Ishikawa (cell line): ENCODE data around the gene TBC1D22A.

ENCODE experiments used
- CEBPB ChIP-seq: IDR thresholded peaks from 2 replicates; pipeline ENCODE4 v1.6.1; 2012
- CREB1 ChIP-seq: IDR thresholded peaks from 2 replicates; pipeline ENCODE4 v1.6.1; 2012; ENCODE audit warnings: low read depth
- EGR1 ChIP-seq: IDR thresholded peaks from 2 replicates; pipeline ENCODE4 v1.6.1; 2012
- EP300 ChIP-seq: IDR thresholded peaks from 2 replicates; pipeline ENCODE4 v1.6.1; 2012; ENCODE audit warnings: borderline replicate concordance
- FOXM1 ChIP-seq: IDR thresholded peaks from 2 replicates; pipeline ENCODE4 v1.6.1; 2012; ENCODE audit warnings: low read depth, borderline replicate concordance
- NFIC ChIP-seq: IDR thresholded peaks from 2 replicates; pipeline ENCODE4 v1.6.1; 2012
- RAD21 ChIP-seq: IDR thresholded peaks from 2 replicates; pipeline ENCODE4 v1.6.1; 2012; ENCODE audit warnings: low read depth
- TAF1 ChIP-seq: IDR thresholded peaks from 2 replicates; pipeline ENCODE4 v1.6.1; 2012; ENCODE audit warnings: low read depth, mild to moderate bottlenecking
- TCF12 ChIP-seq: IDR thresholded peaks from 2 replicates; pipeline ENCODE4 v1.6.1; 2012; ENCODE audit warnings: low read depth
- TEAD4 ChIP-seq: IDR thresholded peaks from 2 replicates; pipeline ENCODE4 v1.6.1; 2012
- YY1 ChIP-seq: IDR thresholded peaks from 2 replicates; pipeline ENCODE4 v1.6.1; 2012; ENCODE audit warnings: low read depth
- ZBTB7A ChIP-seq: IDR thresholded peaks from 2 replicates; pipeline ENCODE4 v1.6.1; 2012; ENCODE audit warnings: low read depth
- TF ChIP-seq, protein P1 (sequence below): IDR thresholded peaks from 2 replicates; pipeline ENCODE4 v1.6.1; 2012; ENCODE audit warnings: low read depth, mild to moderate bottlenecking
- TF ChIP-seq, protein P2 (sequence below): IDR thresholded peaks from 2 replicates; pipeline ENCODE4 v1.6.1; 2012
- TF ChIP-seq, protein P3 (sequence below): IDR thresholded peaks from 2 replicates; pipeline ENCODE4 v1.6.1; 2012

The TBC1D22A gene

DNA sequence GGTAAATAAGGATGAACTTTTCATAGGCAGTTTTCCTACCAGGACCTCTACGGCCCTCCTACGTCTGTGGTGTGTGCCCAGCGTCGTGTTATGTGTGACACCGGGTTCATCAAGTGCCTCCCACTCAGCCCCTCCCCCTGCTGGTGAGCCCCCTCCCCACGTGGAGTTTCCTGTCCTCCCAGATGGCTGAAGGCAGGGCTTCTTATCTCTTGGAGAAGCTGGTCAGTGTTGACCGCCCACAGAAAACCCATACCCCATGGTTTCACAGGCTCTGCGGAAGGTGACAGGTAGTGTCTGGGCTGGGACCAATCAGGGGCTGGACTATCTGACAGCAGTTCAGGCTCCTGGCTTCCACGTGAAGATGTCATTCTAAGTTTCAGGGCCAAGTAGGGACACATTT lies 393.5 kb downstream of the TBC1D22A start:
- TF ChIP-seq CEBPB, result no peak
- TF ChIP-seq TEAD4, result no peak
- TF ChIP-seq EP300, result no peak
- TF ChIP-seq, protein P1, sequence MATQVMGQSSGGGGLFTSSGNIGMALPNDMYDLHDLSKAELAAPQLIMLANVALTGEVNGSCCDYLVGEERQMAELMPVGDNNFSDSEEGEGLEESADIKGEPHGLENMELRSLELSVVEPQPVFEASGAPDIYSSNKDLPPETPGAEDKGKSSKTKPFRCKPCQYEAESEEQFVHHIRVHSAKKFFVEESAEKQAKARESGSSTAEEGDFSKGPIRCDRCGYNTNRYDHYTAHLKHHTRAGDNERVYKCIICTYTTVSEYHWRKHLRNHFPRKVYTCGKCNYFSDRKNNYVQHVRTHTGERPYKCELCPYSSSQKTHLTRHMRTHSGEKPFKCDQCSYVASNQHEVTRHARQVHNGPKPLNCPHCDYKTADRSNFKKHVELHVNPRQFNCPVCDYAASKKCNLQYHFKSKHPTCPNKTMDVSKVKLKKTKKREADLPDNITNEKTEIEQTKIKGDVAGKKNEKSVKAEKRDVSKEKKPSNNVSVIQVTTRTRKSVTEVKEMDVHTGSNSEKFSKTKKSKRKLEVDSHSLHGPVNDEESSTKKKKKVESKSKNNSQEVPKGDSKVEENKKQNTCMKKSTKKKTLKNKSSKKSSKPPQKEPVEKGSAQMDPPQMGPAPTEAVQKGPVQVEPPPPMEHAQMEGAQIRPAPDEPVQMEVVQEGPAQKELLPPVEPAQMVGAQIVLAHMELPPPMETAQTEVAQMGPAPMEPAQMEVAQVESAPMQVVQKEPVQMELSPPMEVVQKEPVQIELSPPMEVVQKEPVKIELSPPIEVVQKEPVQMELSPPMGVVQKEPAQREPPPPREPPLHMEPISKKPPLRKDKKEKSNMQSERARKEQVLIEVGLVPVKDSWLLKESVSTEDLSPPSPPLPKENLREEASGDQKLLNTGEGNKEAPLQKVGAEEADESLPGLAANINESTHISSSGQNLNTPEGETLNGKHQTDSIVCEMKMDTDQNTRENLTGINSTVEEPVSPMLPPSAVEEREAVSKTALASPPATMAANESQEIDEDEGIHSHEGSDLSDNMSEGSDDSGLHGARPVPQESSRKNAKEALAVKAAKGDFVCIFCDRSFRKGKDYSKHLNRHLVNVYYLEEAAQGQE, result no peak
- TF ChIP-seq TCF12, result no peak
- no peak for TF ChIP-seq ZBTB7A
- TF ChIP-seq YY1, result no peak
- TF ChIP-seq EGR1, result no peak
- no peak for TF ChIP-seq TAF1
- TF ChIP-seq, protein P2, sequence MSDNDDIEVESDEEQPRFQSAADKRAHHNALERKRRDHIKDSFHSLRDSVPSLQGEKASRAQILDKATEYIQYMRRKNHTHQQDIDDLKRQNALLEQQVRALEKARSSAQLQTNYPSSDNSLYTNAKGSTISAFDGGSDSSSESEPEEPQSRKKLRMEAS, result no peak
- no peak for TF ChIP-seq NFIC
- no peak for TF ChIP-seq RAD21
- TF ChIP-seq, protein P3, sequence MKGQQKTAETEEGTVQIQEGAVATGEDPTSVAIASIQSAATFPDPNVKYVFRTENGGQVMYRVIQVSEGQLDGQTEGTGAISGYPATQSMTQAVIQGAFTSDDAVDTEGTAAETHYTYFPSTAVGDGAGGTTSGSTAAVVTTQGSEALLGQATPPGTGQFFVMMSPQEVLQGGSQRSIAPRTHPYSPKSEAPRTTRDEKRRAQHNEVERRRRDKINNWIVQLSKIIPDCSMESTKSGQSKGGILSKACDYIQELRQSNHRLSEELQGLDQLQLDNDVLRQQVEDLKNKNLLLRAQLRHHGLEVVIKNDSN, result no peak
- no peak for TF ChIP-seq FOXM1
- no peak for TF ChIP-seq CREB1

DNA sequence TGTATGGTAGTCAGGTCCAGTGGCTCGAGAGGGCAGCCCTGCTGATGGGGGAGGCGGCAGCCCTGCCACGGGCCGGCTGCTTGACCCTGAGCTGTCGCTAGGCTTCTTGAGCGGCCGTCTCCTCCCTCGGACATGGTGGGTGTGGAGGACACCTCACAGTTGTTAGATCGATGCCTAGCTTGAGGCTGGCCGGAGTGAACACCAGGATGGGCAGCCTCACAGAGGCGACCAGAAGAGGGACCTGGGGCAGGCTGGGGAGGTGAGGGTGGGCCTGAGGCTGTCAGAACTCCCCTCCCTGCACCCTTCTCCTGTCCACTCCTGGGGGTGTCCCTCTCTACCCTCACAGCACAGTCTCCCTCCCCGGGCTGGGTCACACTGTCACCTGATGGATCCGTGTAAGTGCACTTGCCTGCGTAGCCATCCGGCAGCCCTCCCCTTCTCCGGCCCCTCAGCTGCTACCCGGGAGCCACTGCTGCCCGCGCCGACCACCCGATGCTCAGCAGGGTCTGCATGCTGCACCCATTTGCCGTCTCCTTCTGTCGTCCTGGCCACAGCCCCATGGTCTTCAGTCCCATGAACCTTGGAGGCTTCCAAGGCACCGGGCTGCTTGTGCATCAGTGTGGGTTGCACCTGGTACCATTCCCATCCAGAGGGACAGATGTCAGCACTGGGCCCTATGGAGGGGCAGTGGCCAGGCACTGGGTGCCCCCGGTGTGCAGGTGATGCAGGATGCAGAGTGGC lies 394.1 kb downstream of the TBC1D22A start:
- TF ChIP-seq EGR1 (no peak), NFIC (no peak), RAD21 (no peak), TCF12 (no peak), FOXM1 (no peak), TAF1 (no peak), ZBTB7A (no peak), YY1 (no peak), CREB1 (no peak), TEAD4 (no peak), CEBPB (no peak)
- TF ChIP-seq, protein P3, result no peak
- TF ChIP-seq, protein P1, result no peak

DNA sequence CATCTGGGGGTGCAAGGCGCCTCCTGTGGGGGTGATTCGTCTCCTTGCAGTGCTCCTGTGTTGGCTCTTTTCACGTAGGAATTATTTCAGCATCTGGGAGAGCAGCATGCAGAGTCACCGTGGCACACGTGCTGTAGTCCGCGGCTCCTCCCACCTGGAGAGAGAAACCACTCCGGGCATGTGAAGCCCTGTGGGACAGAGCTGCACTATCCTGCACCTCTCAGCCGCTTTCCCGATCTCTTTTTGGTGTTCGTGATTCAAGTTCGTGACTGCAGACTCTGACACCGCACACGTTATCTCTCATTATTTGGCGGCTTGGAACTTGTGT lies 394.6 kb downstream of the TBC1D22A start:
- TF ChIP-seq YY1, result no peak
- TF ChIP-seq EGR1, result no peak
- no peak for TF ChIP-seq CEBPB
- no peak for TF ChIP-seq RAD21
- no peak for TF ChIP-seq EP300
- TF ChIP-seq CREB1, result no peak

DNA sequence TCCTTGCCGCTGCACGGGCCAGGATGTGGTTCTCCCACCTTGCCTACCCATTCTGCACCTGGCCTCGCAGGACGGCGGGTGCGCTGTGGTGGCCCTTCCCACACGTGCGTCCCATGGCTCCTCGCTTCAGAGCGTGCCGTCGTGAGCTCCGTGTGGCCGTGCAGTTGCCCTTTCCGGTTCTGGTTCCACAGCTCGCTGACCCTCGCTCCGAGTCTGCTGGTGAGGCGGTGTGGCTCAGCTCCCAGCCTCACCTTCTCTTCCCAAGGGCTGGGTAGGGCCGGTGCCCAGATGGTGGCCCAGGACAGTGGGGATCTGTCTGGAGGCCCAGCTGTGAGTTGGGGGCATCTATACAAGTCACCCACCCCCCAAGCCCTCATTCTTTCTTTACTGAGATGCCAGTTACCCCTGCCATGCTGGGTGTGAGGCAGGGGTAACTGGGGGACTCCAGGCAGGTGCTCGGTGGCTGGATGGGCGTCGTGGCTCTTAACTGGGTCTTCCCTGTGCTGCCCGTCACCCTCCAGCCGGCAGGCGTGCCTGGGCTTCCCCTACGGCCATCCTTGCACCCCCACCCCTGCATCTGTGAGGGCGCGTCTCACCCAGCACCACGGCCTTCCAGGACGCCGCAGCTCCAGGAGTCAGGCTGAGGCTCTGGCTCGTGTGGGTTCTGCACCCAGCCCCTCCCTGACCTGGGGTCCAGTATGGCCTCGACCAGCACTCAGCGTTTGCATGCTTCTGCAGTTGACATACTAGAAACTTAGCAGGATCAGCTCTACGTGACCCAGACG lies 395.2 kb downstream of the TBC1D22A start:
- no peak for TF ChIP-seq TCF12
- TF ChIP-seq TAF1, result no peak
- no peak for TF ChIP-seq EGR1
- no peak for TF ChIP-seq ZBTB7A
- TF ChIP-seq, protein P3, result no peak
- TF ChIP-seq, protein P1, result no peak
- TF ChIP-seq EP300, result no peak
- TF ChIP-seq CEBPB, result no peak
- no peak for TF ChIP-seq TEAD4
- TF ChIP-seq NFIC, result no peak
- no peak for TF ChIP-seq RAD21
- no peak for TF ChIP-seq FOXM1
- no peak for TF ChIP-seq YY1
- TF ChIP-seq, protein P2, result no peak
